K562 (cell line): Measurements from ENCODE around the gene SKAP2.

Source experiments
- FOXO4 ChIP-seq: fragments of 450-650 bp; formaldehyde crosslinking; IDR thresholded peaks from 2 replicates; pipeline ENCODE4 v1.4.0; 2020; ENCODE audit warnings: mild to moderate bottlenecking, moderate library complexity
- NFYB ChIP-seq: IDR thresholded peaks from 2 replicates; pipeline ENCODE4 v1.6.1; 2011; ENCODE audit warnings: mild to moderate bottlenecking, moderate library complexity; ENCODE audit not compliant: insufficient read length; ENCODE audit errors: extremely low read depth
- POLR2A ChIP-seq: fragments of 450-650 bp; conservative IDR thresholded peaks from 2 replicates; pipeline ENCODE4 v1.6.1; 2016

- TF ChIP-seq POLR2A (no peak), FOXO4 (no peak), NFYB (no peak)
Observed at GRCh38 chr7:26760501-26760900, 103.9 kb downstream of the SKAP2 start.
